ENCODE data around the gene SPATA9.
"Not testable (repeated sequence)": the region's sequence is repeated elsewhere in the genome, so short reads cannot be mapped to it uniquely, and the experiment has no call there.

SPATA9 gene

DNA sequence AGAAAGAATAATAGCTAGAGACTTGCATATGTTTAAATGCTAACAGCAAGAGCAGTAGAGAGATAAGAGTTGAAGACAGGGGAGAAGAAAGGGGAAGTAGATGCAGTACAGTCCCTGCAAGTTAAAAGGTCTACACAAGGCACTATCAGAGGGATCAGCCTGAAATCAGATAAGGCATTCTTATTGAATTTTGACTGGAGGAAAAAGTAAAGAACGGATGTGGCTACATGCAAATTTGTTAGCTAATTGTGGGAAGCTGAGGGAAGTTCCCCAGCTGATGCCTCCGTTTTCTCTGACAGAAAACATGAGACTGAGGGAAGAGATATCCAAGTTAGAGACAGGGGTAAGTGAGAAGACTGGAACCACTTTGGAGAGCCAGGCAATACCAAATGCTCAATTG lies 35.4 kb upstream of the SPATA9 start:
- peaks cover 0 to 11% (median 0%) of the 10 kb centered on the region in 11 experiments; a peak in 4 of 22 replicates for H3K36me3 ChIP-seq
- peak overlapping the region in 9 of 11 experiments; percentile 42 to 81 (median 52); a peak in 15 of 22 replicates for H3K27ac ChIP-seq
- H3K4me1 ChIP-seq, result peaks cover 15 to 91% (median 30%) of the 10 kb centered on the region in 10 experiments
- no peak for TF ChIP-seq Cebpa-rat (IDR thresholded peaks at IDR 0.05)
- H3K4me2 ChIP-seq, result peak overlapping the region; percentile 69 to 91 (median 77)
- no peaks in the 10 kb centered on the region for H3K27me3 ChIP-seq
- H3K4me3 ChIP-seq, result peak overlapping the region in 2 of 10 experiments; percentile 18 to 20; a peak in 1 of 20 replicates
- H4K20me1 ChIP-seq, result no peaks in the 10 kb centered on the region
- H3K9ac ChIP-seq, result peak overlapping the region in 4 of 11 experiments; percentile 17 to 61 (median 40); a peak in 5 of 22 replicates
- H3K9me3 ChIP-seq (replicated peaks in 1 of 11), result peaks cover 0 to 3% (median 0%) of the 10 kb centered on the region in 11 experiments; a peak in 4 of 22 replicates

GRCh38 chr5:95717439-95717838 lies 34.6 kb upstream of the SPATA9 start:
- peak overlapping the region in 3 of 11 experiments; percentile 27 to 81 (median 77); a peak in 5 of 22 replicates for H3K27ac ChIP-seq
- H3K27me3 ChIP-seq, result no peaks in the 10 kb centered on the region
- H3K9ac ChIP-seq, result no peak overlapping the region; a peak in 2 of 22 replicates
- H3K4me2 ChIP-seq, result peak overlapping the region in 10 of 11 experiments; percentile 9 to 91 (median 78); a peak in 14 of 22 replicates
- no peaks in the 10 kb centered on the region for H4K20me1 ChIP-seq
- no peak for TF ChIP-seq Cebpa-rat (IDR thresholded peaks at IDR 0.05)
- peaks cover 0 to 8% (median 0%) of the 10 kb centered on the region in 11 experiments; a peak in 4 of 22 replicates for H3K9me3 ChIP-seq (replicated peaks in 1 of 11)
- no peak overlapping the region for H3K4me3 ChIP-seq
- peaks cover 15 to 83% (median 30%) of the 10 kb centered on the region in 10 experiments for H3K4me1 ChIP-seq
- peaks cover 0 to 11% (median 0%) of the 10 kb centered on the region in 11 experiments; a peak in 4 of 22 replicates for H3K36me3 ChIP-seq

DNA sequence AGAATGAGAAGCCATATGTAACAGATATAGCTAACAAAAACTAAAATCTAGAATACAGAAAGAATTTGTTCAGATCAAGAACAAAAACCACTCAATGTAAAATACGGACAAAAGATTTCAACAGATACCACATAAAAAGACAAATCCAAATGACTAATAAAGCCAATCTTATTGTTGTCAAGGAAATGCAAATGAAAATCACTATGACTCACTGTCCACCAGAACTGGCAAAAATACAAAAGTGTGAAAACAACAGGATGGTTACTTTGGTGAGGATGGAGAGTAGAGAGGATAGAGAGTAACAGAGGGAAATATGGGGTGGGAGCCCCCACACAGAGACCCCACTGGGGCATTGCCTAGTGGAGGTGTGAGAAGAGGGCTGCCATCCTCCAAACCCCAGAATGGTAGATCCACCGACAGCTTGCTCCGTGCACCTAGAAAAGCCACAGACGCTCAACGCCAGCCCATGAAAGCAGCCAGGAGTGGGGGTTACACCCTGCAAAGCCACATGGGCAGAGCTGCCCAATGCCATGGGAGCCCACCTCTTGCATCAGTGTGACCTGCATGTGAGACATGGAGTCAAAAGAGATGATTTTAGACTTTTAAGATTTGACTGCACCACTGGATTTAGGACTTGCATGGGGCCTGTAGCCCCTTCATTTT lies 33.1 kb upstream of the SPATA9 start:
- peaks cover 0 to 15% (median 4%) of the 10 kb centered on the region in 11 experiments; a peak in 10 of 22 replicates for H3K9me3 ChIP-seq (replicated peaks in 1 of 11)
- H3K4me1 ChIP-seq, result peaks cover 15 to 68% (median 30%) of the 10 kb centered on the region in 10 experiments
- H3K9ac ChIP-seq, result peak overlapping the region in 1 of 11 experiments; percentile 13; a peak in 1 of 22 replicates
- H3K27ac ChIP-seq, result peak overlapping the region in 2 of 11 experiments; percentile 54 to 81; a peak in 4 of 22 replicates
- no peaks in the 10 kb centered on the region for H3K27me3 ChIP-seq
- H3K4me3 ChIP-seq, result no peak overlapping the region
- no peak for TF ChIP-seq Cebpa-rat (IDR thresholded peaks at IDR 0.05)
- H4K20me1 ChIP-seq, result no peaks in the 10 kb centered on the region
- H3K4me2 ChIP-seq, result peak overlapping the region in 8 of 11 experiments; percentile 26 to 91 (median 63); a peak in 14 of 22 replicates
- peaks cover 0 to 12% (median 5%) of the 10 kb centered on the region in 11 experiments; a peak in 4 of 22 replicates for H3K36me3 ChIP-seq

- Histone ChIP-seq H3K4me3 (no peak overlapping the region), H3K27me3 (no peaks in the 10 kb centered on the region), H3K9me3 (replicated peaks in 1 of 11) (peaks cover 0 to 15% (median 4%) of the 10 kb centered on the region in 11 experiments; a peak in 10 of 22 replicates), H3K4me1 (peaks cover 14 to 50% (median 27%) of the 10 kb centered on the region in 10 experiments), H3K36me3 (peaks cover 0 to 12% (median 6%) of the 10 kb centered on the region in 11 experiments; a peak in 4 of 22 replicates), H4K20me1 (no peaks in the 10 kb centered on the region), H3K9ac (no peak overlapping the region), H3K4me2 (peak overlapping the region in 3 of 11 experiments; percentile 8 to 48 (median 23); a peak in 3 of 22 replicates), H3K27ac (no peak overlapping the region)
- TF ChIP-seq Cebpa-rat (IDR thresholded peaks at IDR 0.05), result no peak
Measured at GRCh38 chr5:95713960-95714710, 31.3 kb upstream of the SPATA9 start.

- Histone ChIP-seq H3K36me3 (peaks cover 0 to 12% (median 6%) of the 10 kb centered on the region in 11 experiments; a peak in 4 of 22 replicates), H3K4me1 (peaks cover 5 to 41% (median 18%) of the 10 kb centered on the region in 10 experiments), H3K9me3 (replicated peaks in 1 of 11) (peaks cover 0 to 15% (median 4%) of the 10 kb centered on the region in 11 experiments; a peak in 10 of 22 replicates)
- H3K4me2 ChIP-seq, H3K9ac ChIP-seq, H3K27ac ChIP-seq, H3K27me3 ChIP-seq, H3K4me3 ChIP-seq, H4K20me1 ChIP-seq: not testable (repeated sequence)
Measured at GRCh38 chr5:95713246-95713645, 30.5 kb upstream of the SPATA9 start.

- H3K27ac ChIP-seq, result no peak overlapping the region
Measured at GRCh38 chr5:95712347-95712958, 29.7 kb upstream of the SPATA9 start.

DNA sequence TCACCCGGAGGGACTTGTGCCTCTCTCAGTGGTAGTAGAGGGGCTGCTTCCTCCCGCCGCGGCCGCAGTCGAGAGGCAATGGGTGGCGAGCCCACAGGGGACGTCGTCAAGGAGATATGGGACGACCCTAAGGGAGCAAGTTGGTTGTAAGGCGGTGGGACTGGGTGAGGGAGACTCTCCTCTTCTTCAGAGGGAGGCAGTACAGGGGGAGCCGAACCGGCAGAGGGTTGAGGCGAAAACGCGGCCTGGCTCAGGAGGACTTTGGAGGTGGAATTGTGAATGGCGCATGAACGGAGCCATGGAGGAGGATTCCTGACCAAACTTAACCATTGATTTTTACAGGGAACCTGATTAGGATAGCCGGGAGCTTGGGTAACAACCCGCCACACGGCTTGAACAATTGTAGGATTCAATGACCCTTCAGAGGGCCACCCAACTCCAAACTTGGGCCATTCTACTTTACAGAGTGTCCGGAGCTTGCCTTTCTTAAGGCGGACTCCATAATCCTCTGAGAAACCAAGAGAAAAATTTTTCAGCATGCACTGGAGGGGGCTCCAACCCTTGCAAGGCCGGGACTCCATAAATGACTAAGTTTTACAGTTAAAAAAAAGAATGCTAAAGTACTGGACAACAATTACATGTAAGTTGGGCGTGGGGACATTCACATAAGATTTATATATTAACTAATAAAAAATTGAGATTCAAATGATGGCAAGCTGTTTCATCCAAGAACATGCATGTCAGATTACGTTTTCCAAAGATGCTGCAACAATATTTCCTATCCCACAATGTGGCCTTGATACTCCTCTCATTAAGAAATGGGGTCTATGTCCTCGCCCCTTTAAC lies 28.9 kb upstream of the SPATA9 start:
- no peak overlapping the region for H3K4me2 ChIP-seq

More at GRCh38 chr5:95712347-95712958, 29.7 kb upstream of the SPATA9 start:
- Histone ChIP-seq H3K9ac (no peak overlapping the region), H3K4me1 (peaks cover 1 to 33% (median 11%) of the 10 kb centered on the region in 10 experiments; a peak in 17 of 20 replicates), H3K27me3 (no peaks in the 10 kb centered on the region), H3K36me3 (peaks cover 0 to 12% (median 6%) of the 10 kb centered on the region in 11 experiments; a peak in 4 of 22 replicates), H3K4me2 (no peak overlapping the region), H4K20me1 (no peaks in the 10 kb centered on the region), H3K9me3 (replicated peaks in 1 of 11) (peaks cover 0 to 15% (median 4%) of the 10 kb centered on the region in 11 experiments; a peak in 10 of 22 replicates), H3K4me3 (no peak overlapping the region)
- TF ChIP-seq Cebpa-rat (IDR thresholded peaks at IDR 0.05), result no peak

GRCh38 chr5:95710651-95711500 lies 28.1 kb upstream of the SPATA9 start:
- H3K4me2 ChIP-seq, H3K4me3 ChIP-seq, H4K20me1 ChIP-seq, H3K27ac ChIP-seq, H3K36me3 ChIP-seq, H3K27me3 ChIP-seq, H3K9ac ChIP-seq: not testable (repeated sequence)
- peaks cover 0 to 19% (median 4%) of the 10 kb centered on the region in 11 experiments; a peak in 10 of 22 replicates for H3K9me3 ChIP-seq (replicated peaks in 1 of 11)
- peaks cover 0 to 17% (median 2%) of the 10 kb centered on the region in 10 experiments; a peak in 13 of 20 replicates for H3K4me1 ChIP-seq

More for the DNA sequence above, 28.9 kb upstream of the SPATA9 start:
- Histone ChIP-seq H3K36me3 (peaks cover 0 to 10% (median 3%) of the 10 kb centered on the region in 11 experiments; a peak in 4 of 22 replicates), H3K27ac (no peak overlapping the region), H3K9me3 (replicated peaks in 1 of 11) (peaks cover 0 to 15% (median 4%) of the 10 kb centered on the region in 11 experiments; a peak in 10 of 22 replicates), H3K4me3 (no peak overlapping the region), H4K20me1 (no peaks in the 10 kb centered on the region), H3K9ac (no peak overlapping the region), H3K4me1 (peaks cover 0 to 26% (median 7%) of the 10 kb centered on the region in 10 experiments; a peak in 13 of 20 replicates), H3K27me3 (no peaks in the 10 kb centered on the region)
- no peak for TF ChIP-seq Cebpa-rat (IDR thresholded peaks at IDR 0.05)
